ENCODE data around the gene FOXO4. TPM values are rescaled to one million over a fixed set of nuclear protein-coding genes. Genes with fewer than 3 reads are reported as not detected.
A peak's percentile ranks its signal among the peaks of the same experiment; 100 is the strongest.

Gene FOXO4
- total and polyA plus RNA-seq, 11 donors = 23.2 to 48.7 (median 32.7) TPM

DNA sequence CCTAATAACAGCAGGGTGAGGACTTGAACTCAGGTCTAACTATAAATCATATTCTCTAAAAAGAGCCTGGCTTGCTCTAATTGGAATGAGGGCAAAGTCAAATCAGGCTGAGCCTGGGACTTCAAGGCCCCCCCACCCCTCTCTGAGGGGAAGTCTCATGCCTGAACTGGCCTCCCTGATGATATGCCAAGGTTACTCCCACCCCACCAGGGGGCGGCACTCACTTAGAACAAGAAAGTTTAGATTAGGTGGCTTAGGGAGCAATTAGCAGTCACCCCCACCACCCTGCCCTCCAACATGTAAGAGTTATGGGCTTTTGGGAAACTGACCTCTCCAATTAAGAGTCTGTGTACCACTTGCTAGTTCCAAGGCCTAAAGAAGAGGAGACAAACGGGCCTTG, 2.7 kb downstream of the FOXO4 start:
- peaks cover 0 to 6% (median 0%) of the 10 kb centered on the region in 9 donors for H3K27me3 ChIP-seq
- peaks cover 0 to 19% (median 5%) of the 10 kb centered on the region in 12 donors for H3K4me1 ChIP-seq
- ATAC-seq = peak in 1 of 4 donors; percentile 33
- WGBS, 4 donors = 27 to 34% (median 30%) methylated on average over 2 of the region's 2 CpGs
- no peaks in the 10 kb centered on the region for H3K36me3 ChIP-seq
- peak; percentile 51 to 58 (median 54) for DNase-seq
- no peak overlapping the region for H3K27ac ChIP-seq
- intact Hi-C loops (cut with DNase I) = loop anchor here in 6 of 10 donors (1.0 to 5.0 kb wide), 4 partner anchors 31 to 84 kb away; no protein-coding TSS in a partner anchor
- no peaks in the 10 kb centered on the region for H3K9me3 ChIP-seq
- H3K4me3 ChIP-seq = no peak overlapping the region
- TF ChIP-seq, protein P1, sequence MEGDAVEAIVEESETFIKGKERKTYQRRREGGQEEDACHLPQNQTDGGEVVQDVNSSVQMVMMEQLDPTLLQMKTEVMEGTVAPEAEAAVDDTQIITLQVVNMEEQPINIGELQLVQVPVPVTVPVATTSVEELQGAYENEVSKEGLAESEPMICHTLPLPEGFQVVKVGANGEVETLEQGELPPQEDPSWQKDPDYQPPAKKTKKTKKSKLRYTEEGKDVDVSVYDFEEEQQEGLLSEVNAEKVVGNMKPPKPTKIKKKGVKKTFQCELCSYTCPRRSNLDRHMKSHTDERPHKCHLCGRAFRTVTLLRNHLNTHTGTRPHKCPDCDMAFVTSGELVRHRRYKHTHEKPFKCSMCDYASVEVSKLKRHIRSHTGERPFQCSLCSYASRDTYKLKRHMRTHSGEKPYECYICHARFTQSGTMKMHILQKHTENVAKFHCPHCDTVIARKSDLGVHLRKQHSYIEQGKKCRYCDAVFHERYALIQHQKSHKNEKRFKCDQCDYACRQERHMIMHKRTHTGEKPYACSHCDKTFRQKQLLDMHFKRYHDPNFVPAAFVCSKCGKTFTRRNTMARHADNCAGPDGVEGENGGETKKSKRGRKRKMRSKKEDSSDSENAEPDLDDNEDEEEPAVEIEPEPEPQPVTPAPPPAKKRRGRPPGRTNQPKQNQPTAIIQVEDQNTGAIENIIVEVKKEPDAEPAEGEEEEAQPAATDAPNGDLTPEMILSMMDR (IDR thresholded peaks at IDR 0.05) = peak; percentile 23 to 62 (median 44)
- TF ChIP-seq POLR2A (IDR thresholded peaks at IDR 0.05) = no peak

DNA sequence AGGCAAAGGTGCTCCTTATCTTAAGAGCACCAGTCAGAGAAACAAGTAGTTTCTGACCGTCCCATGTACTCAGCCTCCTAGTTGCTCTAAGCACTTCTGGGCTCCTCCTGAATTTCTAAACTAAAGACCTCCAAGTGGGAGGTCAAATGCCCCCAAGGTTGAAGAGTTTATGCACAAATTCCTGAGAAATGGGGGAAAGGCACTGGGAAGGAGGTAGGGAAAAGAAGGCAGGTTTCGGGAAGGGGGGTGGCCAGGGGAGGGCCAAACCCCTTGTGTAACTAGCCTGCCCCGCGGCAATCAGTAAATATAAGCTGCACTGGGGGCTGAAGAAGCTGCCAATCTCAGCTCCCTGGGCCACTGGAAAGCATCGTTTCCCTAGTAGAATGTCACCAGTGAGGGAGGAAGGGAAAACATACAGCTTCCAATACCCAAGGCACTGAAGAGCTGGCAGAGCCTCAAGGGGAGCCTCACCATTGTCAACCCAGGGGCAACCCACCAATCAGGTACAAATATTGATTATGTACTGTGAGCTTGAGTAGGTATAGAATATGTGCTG, 3.4 kb downstream of the FOXO4 start:
- ATAC-seq = no peak
- H3K36me3 ChIP-seq = no peaks in the 10 kb centered on the region
- peaks cover 0 to 6% (median 0%) of the 10 kb centered on the region in 9 donors for H3K27me3 ChIP-seq
- 67 to 72% (median 68%) methylated on average over 5 of the region's 5 CpGs for WGBS, 4 donors
- peaks cover 0 to 26% (median 6%) of the 10 kb centered on the region in 12 donors for H3K4me1 ChIP-seq
- H3K9me3 ChIP-seq = no peaks in the 10 kb centered on the region
- no peak for DNase-seq
- TF ChIP-seq, protein P1 (IDR thresholded peaks at IDR 0.05) = no peak
- no peak for TF ChIP-seq POLR2A (IDR thresholded peaks at IDR 0.05)
- H3K4me3 ChIP-seq = no peak overlapping the region
- intact Hi-C loops (cut with DNase I) = loop anchor here in 6 of 10 donors (1.0 to 5.0 kb wide), 4 partner anchors 30 to 83 kb away; no protein-coding TSS in a partner anchor
- no peak overlapping the region for H3K27ac ChIP-seq

- DNase-seq = no peak
- Histone ChIP-seq H3K27me3 (peaks cover 0 to 4% (median 0%) of the 10 kb centered on the region in 9 donors), H3K27ac (no peak overlapping the region), H3K4me3 (no peak overlapping the region), H3K36me3 (no peaks in the 10 kb centered on the region), H3K4me1 (peaks cover 0 to 30% (median 6%) of the 10 kb centered on the region in 12 donors), H3K9me3 (no peaks in the 10 kb centered on the region)
- 62 to 95% (median 84%) methylated on average over 4 of the region's 4 CpGs for WGBS, 4 donors
- intact Hi-C loops (cut with DNase I) = loop anchor here in 5 of 10 donors (5.0 kb wide), 3 partner anchors 33 to 83 kb away; no protein-coding TSS in a partner anchor
- no peak for TF ChIP-seq POLR2A (IDR thresholded peaks at IDR 0.05)
- no peak for ATAC-seq
Measured at GRCh38 chrX:71099736-71100135, 4.1 kb downstream of the FOXO4 start.

- H3K36me3 ChIP-seq = no peaks in the 10 kb centered on the region
- DNase-seq (no peak), ATAC-seq (no peak)
- no peak overlapping the region for H3K4me3 ChIP-seq
- H3K9me3 ChIP-seq = no peaks in the 10 kb centered on the region
- H3K4me1 ChIP-seq = peaks cover 0 to 30% (median 5%) of the 10 kb centered on the region in 12 donors
- TF ChIP-seq, protein P1 (IDR thresholded peaks at IDR 0.05) = no peak
- no peak for TF ChIP-seq POLR2A (IDR thresholded peaks at IDR 0.05)
- peaks cover 0 to 4% (median 0%) of the 10 kb centered on the region in 9 donors for H3K27me3 ChIP-seq
- H3K27ac ChIP-seq = no peak overlapping the region
- intact Hi-C loops (cut with DNase I) = no loop called here
- WGBS, 4 donors = 68 to 84% (median 76%) methylated on average over 29 to 31 of the region's 31 CpGs
Measured at GRCh38 chrX:71100581-71101505, 5.2 kb downstream of the FOXO4 start.
